PC-9 (cell line): Measurements from ENCODE around the gene PSMD4.

Experiments used
- EZH2 ChIP-seq: fragments of 200-600 bp; sonication (generic); IDR thresholded peaks from 2 replicates; pipeline ENCODE4 v1.8.0; 2017; ENCODE audit warnings: antibody characterized with exemption, low read depth
- TF ChIP-seq, protein P1 (sequence below): fragments of 200-600 bp; sonication (generic); conservative IDR thresholded peaks from 2 replicates; pipeline ENCODE4 v1.6.1; 2017; ENCODE audit warnings: mixed run types, antibody characterized with exemption, mild to moderate bottlenecking, moderate library complexity

DNA sequence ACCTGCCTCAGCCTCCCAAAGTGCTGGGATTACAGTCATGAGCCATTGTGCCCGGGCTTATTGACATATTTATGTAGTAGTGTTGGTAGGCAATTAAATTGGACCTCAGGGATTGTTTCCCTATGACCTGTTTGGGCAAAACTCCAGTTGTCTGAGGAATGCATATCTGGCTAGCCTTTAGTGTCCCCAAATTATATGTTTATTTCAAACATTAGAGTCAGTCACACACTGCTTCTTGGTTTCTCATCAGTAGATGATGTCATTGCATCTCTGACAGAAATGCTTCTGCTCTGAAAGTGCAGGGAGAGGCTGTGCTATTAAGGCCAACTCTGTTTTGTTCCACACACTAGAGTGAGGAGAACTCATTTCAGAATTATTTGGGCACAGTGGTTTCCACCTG lies 43.7 kb upstream of the PSMD4 start:
- TF ChIP-seq, protein P1, sequence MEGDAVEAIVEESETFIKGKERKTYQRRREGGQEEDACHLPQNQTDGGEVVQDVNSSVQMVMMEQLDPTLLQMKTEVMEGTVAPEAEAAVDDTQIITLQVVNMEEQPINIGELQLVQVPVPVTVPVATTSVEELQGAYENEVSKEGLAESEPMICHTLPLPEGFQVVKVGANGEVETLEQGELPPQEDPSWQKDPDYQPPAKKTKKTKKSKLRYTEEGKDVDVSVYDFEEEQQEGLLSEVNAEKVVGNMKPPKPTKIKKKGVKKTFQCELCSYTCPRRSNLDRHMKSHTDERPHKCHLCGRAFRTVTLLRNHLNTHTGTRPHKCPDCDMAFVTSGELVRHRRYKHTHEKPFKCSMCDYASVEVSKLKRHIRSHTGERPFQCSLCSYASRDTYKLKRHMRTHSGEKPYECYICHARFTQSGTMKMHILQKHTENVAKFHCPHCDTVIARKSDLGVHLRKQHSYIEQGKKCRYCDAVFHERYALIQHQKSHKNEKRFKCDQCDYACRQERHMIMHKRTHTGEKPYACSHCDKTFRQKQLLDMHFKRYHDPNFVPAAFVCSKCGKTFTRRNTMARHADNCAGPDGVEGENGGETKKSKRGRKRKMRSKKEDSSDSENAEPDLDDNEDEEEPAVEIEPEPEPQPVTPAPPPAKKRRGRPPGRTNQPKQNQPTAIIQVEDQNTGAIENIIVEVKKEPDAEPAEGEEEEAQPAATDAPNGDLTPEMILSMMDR: no peak
- no peak for TF ChIP-seq EZH2
